GM12801 (cell line): ENCODE data around the gene RNF44.

Source experiments
- CTCF ChIP-seq: IDR thresholded peaks from one replicate; pipeline ENCODE4 v1.5.1; 2011; ENCODE audit warnings: control low read depth; ENCODE audit not compliant: insufficient read length; ENCODE audit errors: extremely low read depth

The RNF44 gene

GRCh38 chr5:176550275-176550831 lies 13.2 kb upstream of the RNF44 start:
- no peak for TF ChIP-seq CTCF

GRCh38 chr5:176549871-176550270 lies 12.7 kb upstream of the RNF44 start:
- TF ChIP-seq CTCF, result no peak

GRCh38 chr5:176548967-176549444 lies 11.8 kb upstream of the RNF44 start, which contains the start of gene CDHR2:
Gene CDHR2 (plus strand): TSS chr5:176549342. CDS start chr5:176565353, 16,011 bp downstream.
- TF ChIP-seq CTCF, result no peak

- no peak for TF ChIP-seq CTCF
Measured at GRCh38 chr5:176547802-176548201, 10.6 kb upstream of the RNF44 start.

- TF ChIP-seq CTCF, result no peak
Measured at GRCh38 chr5:176545737-176546509, 8.7 kb upstream of the RNF44 start.

GRCh38 chr5:176545388-176545736 lies 8.2 kb upstream of the RNF44 start:
- TF ChIP-seq CTCF, result no peak

GRCh38 chr5:176543428-176544182 lies 6.4 kb upstream of the RNF44 start:
- TF ChIP-seq CTCF, result no peak
